ENCODE measurements around the gene SHISA9. TPM values are rescaled to one million over a fixed set of nuclear protein-coding genes. Genes with fewer than 3 reads are reported as not detected.

SHISA9 gene
- total RNA-seq, 1 donor from 2014 or later, result 5.3 TPM

DNA sequence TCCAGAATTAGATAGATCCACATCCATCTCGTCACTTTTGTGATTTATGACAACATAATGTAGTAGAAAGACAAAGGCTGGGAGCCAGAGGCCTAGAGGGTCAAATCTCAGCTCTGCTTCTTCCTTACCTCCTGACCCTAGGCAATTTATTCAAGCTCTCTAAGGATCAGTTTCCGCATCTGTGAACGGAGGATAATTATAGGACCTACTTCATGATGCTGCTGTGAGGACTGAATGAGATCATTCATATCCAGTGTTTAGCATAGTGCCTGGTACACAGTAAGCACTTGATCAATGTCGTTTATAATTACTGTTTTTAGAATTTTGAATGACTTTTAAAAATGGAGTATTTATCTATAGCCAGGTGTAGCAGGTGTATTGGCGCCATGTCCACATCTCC is 128.4 kb downstream of the SHISA9 start:
- DNase-seq (ENCODE audit: extremely low spot score, unreplicated experiment), result no peak
- Mint-ChIP-seq H3K36me3 (no peaks in the 10 kb centered on the region), H3K27me3 (no peaks in the 10 kb centered on the region), H3K9me3 (peaks cover 4% of the 10 kb centered on the region), H3K27ac (no peak overlapping the region), H3K4me3 (no peak overlapping the region), H3K4me1 (ENCODE audit: unreplicated experiment) (no peaks in the 10 kb centered on the region)
- TF ChIP-seq CTCF (conservative IDR thresholded peaks at IDR 0.05), result no peak

- H3K27ac Mint-ChIP-seq, result no peak overlapping the region
- H3K4me1 Mint-ChIP-seq (ENCODE audit: unreplicated experiment), result no peaks in the 10 kb centered on the region
- TF ChIP-seq CTCF (conservative IDR thresholded peaks at IDR 0.05), result no peak
Observed at GRCh38 chr16:13030769-13031168, 129.4 kb downstream of the SHISA9 start.

DNA sequence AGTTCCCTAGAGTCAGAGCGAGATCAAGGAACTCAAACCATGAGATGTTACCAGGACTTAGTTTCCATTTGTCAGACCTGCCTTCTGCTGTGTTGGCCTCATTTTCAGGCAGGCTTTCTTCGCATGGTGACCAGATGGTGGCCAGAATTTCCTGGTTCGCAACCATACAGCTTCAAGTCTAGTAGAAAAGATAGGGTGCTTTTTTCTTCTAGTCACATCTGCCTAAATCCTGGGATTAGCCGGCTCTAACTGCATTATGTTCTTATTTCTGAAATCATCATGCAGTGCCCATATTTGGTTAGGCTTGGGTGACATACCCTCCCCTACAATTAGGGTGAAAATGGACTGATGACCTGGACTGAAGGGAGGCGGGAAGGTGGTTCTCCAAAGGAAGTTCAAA is 131.5 kb downstream of the SHISA9 start:
- DNase-seq (ENCODE audit: extremely low spot score, unreplicated experiment), result no peak
- Mint-ChIP-seq H3K36me3 (no peaks in the 10 kb centered on the region), H3K4me1 (ENCODE audit: unreplicated experiment) (no peaks in the 10 kb centered on the region), H3K27ac (no peak overlapping the region), H3K27me3 (no peaks in the 10 kb centered on the region), H3K9me3 (no peaks in the 10 kb centered on the region), H3K4me3 (no peak overlapping the region)
- no peak for TF ChIP-seq CTCF (conservative IDR thresholded peaks at IDR 0.05)

More at GRCh38 chr16:13030769-13031168, 129.4 kb downstream of the SHISA9 start:
- H3K4me3 Mint-ChIP-seq, result no peak overlapping the region
- H3K36me3 Mint-ChIP-seq, result no peaks in the 10 kb centered on the region
- peaks cover 4% of the 10 kb centered on the region for H3K9me3 Mint-ChIP-seq
- no peaks in the 10 kb centered on the region for H3K27me3 Mint-ChIP-seq
- DNase-seq (ENCODE audit: extremely low spot score, unreplicated experiment), result no peak

GRCh38 chr16:13036600-13036999 is 135.2 kb downstream of the SHISA9 start:
- H3K27me3 Mint-ChIP-seq, result peaks cover 5% of the 10 kb centered on the region
- no peak for TF ChIP-seq CTCF (conservative IDR thresholded peaks at IDR 0.05)
- H3K9me3 Mint-ChIP-seq, result no peaks in the 10 kb centered on the region
- no peak overlapping the region for H3K4me3 Mint-ChIP-seq
- DNase-seq (ENCODE audit: extremely low spot score, unreplicated experiment), result no peak
- H3K27ac Mint-ChIP-seq, result no peak overlapping the region
- no peaks in the 10 kb centered on the region for H3K36me3 Mint-ChIP-seq
- no peaks in the 10 kb centered on the region for H3K4me1 Mint-ChIP-seq (ENCODE audit: unreplicated experiment)

DNA sequence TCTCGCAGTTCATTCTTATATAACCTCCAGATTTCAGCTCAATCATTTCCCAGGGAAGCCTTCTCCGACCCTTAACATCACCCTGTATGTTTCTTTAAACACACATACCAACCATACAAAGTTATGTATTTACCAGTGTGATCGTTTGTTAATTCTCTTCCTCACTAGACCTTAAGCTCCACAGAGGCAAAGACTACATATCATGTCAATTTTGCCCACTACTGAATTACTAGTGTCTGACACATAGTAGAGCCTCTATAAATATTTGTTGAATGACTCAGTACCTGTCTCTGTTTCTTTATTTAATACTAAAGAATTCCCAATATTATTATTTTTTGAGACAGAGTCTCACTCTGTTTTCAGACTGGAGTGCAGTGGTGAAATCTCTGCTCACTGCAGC is 137.2 kb downstream of the SHISA9 start:
- H3K4me1 Mint-ChIP-seq (ENCODE audit: unreplicated experiment), result no peaks in the 10 kb centered on the region
- no peak overlapping the region for H3K27ac Mint-ChIP-seq
- H3K9me3 Mint-ChIP-seq, result no peaks in the 10 kb centered on the region
- TF ChIP-seq CTCF (conservative IDR thresholded peaks at IDR 0.05), result no peak
- H3K4me3 Mint-ChIP-seq, result no peak overlapping the region
- peaks cover 5% of the 10 kb centered on the region for H3K27me3 Mint-ChIP-seq
- no peak for DNase-seq (ENCODE audit: extremely low spot score, unreplicated experiment)
- H3K36me3 Mint-ChIP-seq, result no peaks in the 10 kb centered on the region

- Mint-ChIP-seq H3K36me3 (no peaks in the 10 kb centered on the region), H3K27me3 (peaks cover 5% of the 10 kb centered on the region), H3K4me3 (no peak overlapping the region), H3K4me1 (ENCODE audit: unreplicated experiment) (no peaks in the 10 kb centered on the region), H3K9me3 (no peaks in the 10 kb centered on the region), H3K27ac (no peak overlapping the region)
- TF ChIP-seq CTCF (conservative IDR thresholded peaks at IDR 0.05), result no peak
- DNase-seq (ENCODE audit: extremely low spot score, unreplicated experiment), result no peak
Observed at GRCh38 chr16:13039526-13039925, 138.1 kb downstream of the SHISA9 start.

All from type B pancreatic cell (in vitro differentiated cells).